Kidney (tissue), 14 donors: ENCODE results near the gene DLG5. TPM values are rescaled to one million over a fixed set of nuclear protein-coding genes. Genes with fewer than 3 reads are reported as not detected.

Experiments
- DNase-seq, 5 donors: peaks; one replicate each; pipeline ENCODE4 v3.0.0-alpha.2; 2013 to 2020
- FAIRE-seq: peaks from 2 replicates; lab custom pipeline; 2012; peaks lifted over from hg19 to GRCh38; lab: Jason Lieb, UNC
- H3K27ac ChIP-seq, 2 donors: one replicate each; pipeline ENCODE4 v1.7.0; 2013; ENCODE audit warnings: low read depth in 2 of 2, low read length in 2 of 2, inconsistent platforms in 1 of 2
- H3K27me3 ChIP-seq: one replicate; pipeline ENCODE4 v1.7.1; 2013; ENCODE audit warnings: low read length, inconsistent platforms; ENCODE audit not compliant: control insufficient read depth, insufficient read depth
- H3K36me3 ChIP-seq, 3 donors: one replicate each; pipeline versions ENCODE4 v1.7.0 to v1.7.1; 2013; ENCODE audit warnings: low read length in 3 of 3, control low read depth in 1 of 3, inconsistent platforms in 1 of 3; ENCODE audit not compliant: insufficient read depth in 3 of 3, control insufficient read depth in 2 of 3
- H3K4me1 ChIP-seq, 3 donors: one replicate each; pipeline versions ENCODE4 v1.7.0 to v1.7.1; 2013; ENCODE audit warnings: low read length in 3 of 3, inconsistent platforms in 1 of 3, low read depth in 1 of 3; ENCODE audit not compliant: control insufficient read depth in 2 of 3, insufficient read depth in 2 of 3
- H3K4me3 ChIP-seq, 3 donors: one replicate each; pipeline versions ENCODE4 v1.7.0 to v1.8.1; 2013; ENCODE audit warnings: low read length in 3 of 3, control low read depth in 1 of 3, inconsistent platforms in 1 of 3
- H3K9ac ChIP-seq, 3 donors: one replicate each; pipeline versions ENCODE4 v1.7.0 to v1.7.1; 2013; ENCODE audit warnings: low read length in 3 of 3, control low read depth in 1 of 3, inconsistent platforms in 1 of 3
- H3K9me3 ChIP-seq, 3 donors: one replicate each; pipeline versions ENCODE4 v1.7.0 to v1.7.1; 2013; ENCODE audit warnings: low read length in 3 of 3, control low read depth in 1 of 3, inconsistent platforms in 1 of 3; ENCODE audit not compliant: control insufficient read depth in 2 of 3, insufficient read depth in 1 of 3
- intact Hi-C: fragments of 100-400 bp; cut with DNase I; formaldehyde crosslinking; loops from one replicate; pipeline ENCODE4 v1.11.1; 2022
- polyA plus RNA-seq: library from polyadenylated mRNA; stranded (reverse); fragments of 350-450 nt; fragmentation: Illumina TruSeq; extraction: RNeasy Lipid Tissue Mini Kit (QIAGEN cat#74804); gene quantifications from one replicate; pipeline ENCODE4 v1.2.3, GENCODE V29; 2014; ENCODE audit warnings: low read depth, low replicate concordance; ENCODE audit not compliant: insufficient read depth
- total RNA-seq: library from RNA; stranded (reverse); fragmentation: NEBNext Ultra II Directional; extraction: Animal tissue kit (Norgen Biotek cat#: 25700); gene quantifications from one replicate; pipeline ENCODE4 v1.2.1, GENCODE V29; 2021
- TF ChIP-seq, protein P1 (sequence below): IDR thresholded peaks from 3 replicates; pipeline ENCODE4 v1.5.1; 2012; ENCODE audit warnings: mild to moderate bottlenecking, moderate library complexity, borderline replicate concordance; ENCODE audit not compliant: insufficient read depth; ENCODE audit errors: extremely low read depth
- donor health status: control.
- donor health status: control.
- donor health status: control.
- donor health status: control.
- donor health status: control.
- donor health status: DM: yes; HTN: yes; CAD: no.
- donor health status: Normal renal cell carcinoma (clear cell type).

Gene DLG5
- total and polyA plus RNA-seq, 2 donors from 2014 or later = 5.4 to 30.0 TPM

DNA sequence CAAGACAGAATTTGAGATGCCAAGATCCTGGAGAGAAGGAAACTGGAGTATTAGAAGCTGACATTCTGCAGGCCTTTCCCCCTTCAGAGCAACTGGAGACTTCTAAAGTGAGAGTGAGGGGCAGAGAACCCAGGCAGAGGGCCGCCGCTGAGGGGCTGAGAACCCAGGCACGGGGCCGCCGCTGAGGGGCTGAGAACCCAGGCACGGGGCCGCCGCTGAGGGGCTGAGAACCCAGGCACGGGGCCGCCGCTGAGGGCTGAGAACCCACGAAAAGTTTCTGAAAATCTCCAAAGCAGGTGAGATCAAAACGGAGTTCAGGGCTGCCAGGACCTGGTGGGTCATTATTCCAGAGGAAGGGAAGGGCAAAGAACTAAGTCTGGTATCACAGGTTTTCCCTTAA, 126.2 kb downstream of the DLG5 start:
- TF ChIP-seq, protein P1, sequence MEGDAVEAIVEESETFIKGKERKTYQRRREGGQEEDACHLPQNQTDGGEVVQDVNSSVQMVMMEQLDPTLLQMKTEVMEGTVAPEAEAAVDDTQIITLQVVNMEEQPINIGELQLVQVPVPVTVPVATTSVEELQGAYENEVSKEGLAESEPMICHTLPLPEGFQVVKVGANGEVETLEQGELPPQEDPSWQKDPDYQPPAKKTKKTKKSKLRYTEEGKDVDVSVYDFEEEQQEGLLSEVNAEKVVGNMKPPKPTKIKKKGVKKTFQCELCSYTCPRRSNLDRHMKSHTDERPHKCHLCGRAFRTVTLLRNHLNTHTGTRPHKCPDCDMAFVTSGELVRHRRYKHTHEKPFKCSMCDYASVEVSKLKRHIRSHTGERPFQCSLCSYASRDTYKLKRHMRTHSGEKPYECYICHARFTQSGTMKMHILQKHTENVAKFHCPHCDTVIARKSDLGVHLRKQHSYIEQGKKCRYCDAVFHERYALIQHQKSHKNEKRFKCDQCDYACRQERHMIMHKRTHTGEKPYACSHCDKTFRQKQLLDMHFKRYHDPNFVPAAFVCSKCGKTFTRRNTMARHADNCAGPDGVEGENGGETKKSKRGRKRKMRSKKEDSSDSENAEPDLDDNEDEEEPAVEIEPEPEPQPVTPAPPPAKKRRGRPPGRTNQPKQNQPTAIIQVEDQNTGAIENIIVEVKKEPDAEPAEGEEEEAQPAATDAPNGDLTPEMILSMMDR = no peak
- FAIRE-seq (no peak), DNase-seq (no peak)
- no peaks in the 10 kb centered on the region for H3K27me3 ChIP-seq
- H3K27ac ChIP-seq = no peak overlapping the region
- H3K4me1 ChIP-seq = no peaks in the 10 kb centered on the region
- peaks cover 3 to 41% (median 30%) of the 10 kb centered on the region in 3 donors for H3K36me3 ChIP-seq
- no peak overlapping the region for H3K4me3 ChIP-seq
- H3K9me3 ChIP-seq = no peaks in the 10 kb centered on the region
- intact Hi-C loops = no loop called here
- no peak overlapping the region for H3K9ac ChIP-seq

DNA sequence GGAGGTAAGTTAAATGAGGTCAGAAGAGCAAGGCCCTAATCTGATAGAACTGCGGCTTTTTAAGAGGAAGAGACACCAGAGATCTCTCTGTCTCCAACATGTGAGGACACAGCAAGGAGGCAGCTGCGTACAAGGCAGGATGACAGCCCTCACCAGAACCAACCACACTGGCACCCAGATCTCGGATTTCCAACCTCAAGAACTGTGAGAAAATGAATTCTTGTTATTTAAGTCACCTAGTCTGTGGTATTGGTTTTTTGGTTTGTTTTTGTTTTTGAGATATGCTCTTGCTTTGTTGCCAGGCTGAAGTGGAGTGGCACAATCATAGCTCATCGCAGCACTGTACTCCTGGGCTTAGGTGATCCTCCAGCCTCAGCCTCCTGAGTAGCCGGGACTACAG, 127.2 kb downstream of the DLG5 start:
- FAIRE-seq (no peak), DNase-seq (no peak)
- no peak overlapping the region for H3K9ac ChIP-seq
- H3K27ac ChIP-seq = no peak overlapping the region
- peaks cover 0 to 46% (median 22%) of the 10 kb centered on the region in 3 donors for H3K36me3 ChIP-seq
- TF ChIP-seq, protein P1 = no peak
- no peaks in the 10 kb centered on the region for H3K4me1 ChIP-seq
- no peaks in the 10 kb centered on the region for H3K9me3 ChIP-seq
- intact Hi-C loops = no loop called here
- no peak overlapping the region for H3K4me3 ChIP-seq
- no peaks in the 10 kb centered on the region for H3K27me3 ChIP-seq

DNA sequence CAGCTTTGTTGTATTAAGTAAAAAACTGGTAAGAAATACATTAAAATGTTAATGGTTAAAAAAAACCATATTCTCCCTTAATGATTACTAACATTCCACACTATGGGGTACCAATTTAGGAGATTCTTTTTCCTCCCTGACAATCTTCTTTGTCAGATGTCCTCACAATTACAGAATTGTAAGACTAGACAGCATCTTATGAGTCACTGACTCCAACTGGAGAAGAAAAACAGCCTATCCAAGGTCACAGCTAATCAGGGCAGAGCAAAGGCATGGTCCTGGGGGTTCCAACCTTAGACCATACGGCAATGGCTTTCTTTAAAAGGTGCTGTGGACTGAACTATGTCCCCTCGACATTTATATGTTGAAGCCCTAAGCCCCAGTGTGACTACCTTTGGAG, 127.6 kb downstream of the DLG5 start:
- Histone ChIP-seq H3K9me3 (no peaks in the 10 kb centered on the region), H3K4me3 (no peak overlapping the region), H3K9ac (no peak overlapping the region), H3K36me3 (peaks cover 0 to 46% (median 22%) of the 10 kb centered on the region in 3 donors), H3K4me1 (no peaks in the 10 kb centered on the region), H3K27ac (no peak overlapping the region), H3K27me3 (no peaks in the 10 kb centered on the region)
- intact Hi-C loops = no loop called here
- DNase-seq (no peak), FAIRE-seq (no peak)
- TF ChIP-seq, protein P1 = no peak

DNA sequence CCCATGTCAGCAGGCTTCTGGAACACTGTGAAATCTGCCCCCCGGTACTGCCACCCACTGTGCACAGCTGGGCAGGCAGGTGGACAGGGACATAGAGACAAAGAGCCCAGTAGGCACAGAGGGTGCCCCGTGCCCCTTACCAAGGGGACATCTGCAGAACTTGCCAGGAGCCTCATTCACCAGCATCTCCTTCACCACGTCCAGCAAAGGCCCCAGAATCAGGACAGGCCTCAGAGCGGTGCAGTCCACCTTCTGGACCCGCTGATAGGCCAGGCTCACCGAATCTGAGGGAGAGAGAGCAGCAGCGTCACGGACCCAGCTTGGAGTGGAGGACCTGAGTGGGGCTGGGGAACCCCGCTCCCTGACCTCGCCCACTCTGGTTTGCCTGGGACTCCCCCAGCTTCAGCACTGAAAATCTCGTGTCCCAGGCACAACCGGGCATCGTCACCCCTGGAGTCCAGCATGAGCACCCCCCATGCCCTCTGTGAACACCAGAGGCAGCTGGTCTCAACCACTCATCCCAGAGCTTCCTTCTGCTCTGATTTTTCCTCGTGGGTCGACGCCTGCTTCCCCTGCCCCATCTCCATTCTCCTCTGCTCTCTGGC, 130.1 kb downstream of the DLG5 start:
- no peaks in the 10 kb centered on the region for H3K9me3 ChIP-seq
- TF ChIP-seq, protein P1 = no peak
- no peaks in the 10 kb centered on the region for H3K27me3 ChIP-seq
- FAIRE-seq = no peak
- peaks cover 4 to 61% (median 36%) of the 10 kb centered on the region in 3 donors for H3K36me3 ChIP-seq
- no peak overlapping the region for H3K4me3 ChIP-seq
- no peak overlapping the region for H3K9ac ChIP-seq
- DNase-seq = no peak
- intact Hi-C loops = no loop called here
- H3K27ac ChIP-seq = no peak overlapping the region
- H3K4me1 ChIP-seq = no peaks in the 10 kb centered on the region
